SH-SY5Y (cell line): ENCODE measurements around the gene PKNOX2.

Experiments used
- GATA2 ChIP-seq: IDR thresholded peaks from 2 replicates; pipeline ENCODE4 v1.6.1; 2011; ENCODE audit warnings: mild to moderate bottlenecking, low read depth, low read length
- GATA3 ChIP-seq: IDR thresholded peaks from 2 replicates; pipeline ENCODE4 v1.6.1; 2011; ENCODE audit warnings: low read depth, mild to moderate bottlenecking, low read length, moderate library complexity

GRCh38 chr11:125322289-125322688 lies 157.7 kb downstream of the PKNOX2 start:
- TF ChIP-seq GATA2, result no peak
- TF ChIP-seq GATA3, result no peak
